22Rv1 (cell line): ENCODE measurements around the gene ARX.

Experiments
- H3K27ac ChIP-seq: fragments of 450-650 bp; 2 replicates; pipeline ENCODE4 v1.5.1; 2017
- ZFX ChIP-seq: fragments of 450-650 bp; IDR thresholded peaks from 2 replicates; pipeline ENCODE4 v1.6.1; 2017; ENCODE audit warnings: antibody characterized with exemption, borderline replicate concordance
- TF ChIP-seq, protein P1 (sequence below): fragments of 450-650 bp; IDR thresholded peaks from 2 replicates; pipeline ENCODE4 v1.5.1; 2017; ENCODE audit warnings: mild to moderate bottlenecking

Gene ARX

DNA sequence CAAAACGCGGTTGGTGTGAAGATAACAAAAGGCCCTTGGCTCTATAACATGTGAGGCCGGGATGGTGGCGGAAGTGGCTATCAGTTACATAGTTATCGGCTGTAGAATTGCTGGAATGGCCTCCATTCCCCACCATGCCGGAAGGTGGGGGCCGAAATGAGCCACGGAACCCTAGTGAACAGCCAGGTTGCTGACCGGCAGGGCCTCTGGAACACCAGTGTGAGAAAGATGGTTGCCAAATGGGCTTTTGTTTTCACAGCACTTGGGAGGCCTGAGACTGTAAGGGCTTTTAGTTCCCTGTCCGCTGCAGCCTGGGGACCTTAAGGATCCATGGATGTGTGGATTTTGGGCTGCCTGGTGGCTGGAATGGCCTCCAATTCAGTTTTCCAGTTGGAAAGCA, 23.3 kb upstream of the ARX start:
- no peak for TF ChIP-seq ZFX
- TF ChIP-seq, protein P1, sequence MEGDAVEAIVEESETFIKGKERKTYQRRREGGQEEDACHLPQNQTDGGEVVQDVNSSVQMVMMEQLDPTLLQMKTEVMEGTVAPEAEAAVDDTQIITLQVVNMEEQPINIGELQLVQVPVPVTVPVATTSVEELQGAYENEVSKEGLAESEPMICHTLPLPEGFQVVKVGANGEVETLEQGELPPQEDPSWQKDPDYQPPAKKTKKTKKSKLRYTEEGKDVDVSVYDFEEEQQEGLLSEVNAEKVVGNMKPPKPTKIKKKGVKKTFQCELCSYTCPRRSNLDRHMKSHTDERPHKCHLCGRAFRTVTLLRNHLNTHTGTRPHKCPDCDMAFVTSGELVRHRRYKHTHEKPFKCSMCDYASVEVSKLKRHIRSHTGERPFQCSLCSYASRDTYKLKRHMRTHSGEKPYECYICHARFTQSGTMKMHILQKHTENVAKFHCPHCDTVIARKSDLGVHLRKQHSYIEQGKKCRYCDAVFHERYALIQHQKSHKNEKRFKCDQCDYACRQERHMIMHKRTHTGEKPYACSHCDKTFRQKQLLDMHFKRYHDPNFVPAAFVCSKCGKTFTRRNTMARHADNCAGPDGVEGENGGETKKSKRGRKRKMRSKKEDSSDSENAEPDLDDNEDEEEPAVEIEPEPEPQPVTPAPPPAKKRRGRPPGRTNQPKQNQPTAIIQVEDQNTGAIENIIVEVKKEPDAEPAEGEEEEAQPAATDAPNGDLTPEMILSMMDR, result no peak
- H3K27ac ChIP-seq, result no peak overlapping the region

DNA sequence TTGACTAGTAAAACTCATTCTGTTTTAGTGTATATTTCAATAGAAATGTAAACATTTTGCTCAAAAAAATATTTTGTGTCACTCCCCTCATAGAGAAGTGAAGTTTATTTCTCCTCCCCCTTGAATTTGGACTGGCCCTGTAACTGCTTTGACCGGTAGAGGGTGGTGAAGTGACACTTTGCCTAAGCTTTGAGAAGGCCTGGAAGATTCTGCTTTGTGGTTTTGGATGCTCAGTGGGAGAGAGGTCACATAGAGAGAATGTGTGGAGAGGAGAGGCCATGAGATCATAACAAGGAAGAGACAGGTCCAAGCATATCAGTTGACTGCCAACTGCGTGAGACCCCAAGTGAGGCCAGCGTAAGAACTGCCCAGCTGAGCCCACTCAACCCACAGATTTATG, 19.1 kb upstream of the ARX start:
- H3K27ac ChIP-seq, result no peak overlapping the region
- TF ChIP-seq, protein P1, result no peak
- TF ChIP-seq ZFX, result no peak

DNA sequence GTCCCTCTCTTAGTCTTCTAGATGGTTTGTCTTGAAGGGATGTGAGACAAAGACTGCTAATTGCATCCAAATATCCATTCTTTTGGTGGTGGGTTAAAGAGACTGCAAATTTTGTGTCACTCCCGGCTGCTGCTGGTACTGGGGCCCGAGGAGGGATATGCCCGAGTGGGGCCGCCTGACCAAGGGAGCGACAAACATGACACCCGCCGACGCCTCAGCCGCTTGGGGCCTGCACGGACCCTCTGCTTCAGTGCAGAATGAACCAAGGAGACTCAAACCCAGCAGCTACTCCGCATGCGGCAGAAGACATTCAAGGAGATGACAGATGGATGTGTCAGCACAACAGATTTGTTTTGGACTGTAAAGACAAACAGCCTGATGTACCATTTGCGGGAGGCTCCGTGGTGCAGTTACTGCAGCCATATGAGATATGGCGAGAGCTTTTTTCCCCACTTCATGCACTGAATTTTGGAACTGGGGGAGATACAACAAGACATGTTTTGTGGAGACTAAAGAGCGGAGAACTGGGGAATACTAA, 13.6 kb upstream of the ARX start:
- TF ChIP-seq, protein P1, result no peak
- TF ChIP-seq ZFX, result no peak
- H3K27ac ChIP-seq, result no peak overlapping the region

DNA sequence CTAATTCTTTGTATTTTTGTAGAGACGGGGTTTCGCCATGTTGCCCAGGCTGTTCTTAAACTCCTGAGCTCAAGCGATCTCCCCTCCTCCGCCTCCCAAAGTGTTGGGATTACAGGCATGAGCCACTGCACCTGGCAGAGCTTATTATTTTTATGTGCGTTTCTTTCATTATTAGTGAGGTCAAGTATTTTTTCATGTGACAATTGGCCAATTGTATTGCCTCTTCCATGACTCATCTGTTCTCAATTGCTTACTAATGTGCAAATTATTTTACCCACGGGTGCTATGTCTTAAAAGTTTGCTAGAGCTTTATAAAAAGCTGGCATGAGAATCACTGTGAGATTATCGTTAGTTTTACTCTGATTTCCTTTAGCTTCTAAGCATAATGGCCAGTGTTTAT, 13.0 kb upstream of the ARX start:
- no peak for TF ChIP-seq ZFX
- TF ChIP-seq, protein P1, result no peak

DNA sequence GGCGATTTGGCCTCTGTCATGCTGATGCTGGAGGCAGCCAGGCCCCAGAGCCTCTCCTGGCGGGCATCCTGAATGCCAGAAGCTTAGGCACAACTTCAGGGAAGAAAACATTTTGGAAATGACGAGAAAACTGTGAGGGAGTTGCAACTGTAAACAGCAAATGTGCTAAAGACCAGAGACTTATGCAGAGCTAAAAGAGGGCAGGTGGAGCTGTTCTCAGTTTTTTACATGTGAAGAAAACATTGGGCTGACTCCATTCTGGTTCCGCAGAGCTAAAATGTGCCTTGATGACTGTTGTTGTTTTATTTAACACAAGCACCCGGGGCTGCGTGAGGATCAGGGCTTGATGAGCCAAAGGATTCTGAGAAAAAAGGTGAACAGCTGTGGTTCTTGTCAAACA, 10.8 kb upstream of the ARX start:
- no peak for TF ChIP-seq ZFX
- TF ChIP-seq, protein P1, result no peak
- H3K27ac ChIP-seq, result no peak overlapping the region

More for the DNA sequence above, 13.0 kb upstream of the ARX start:
- H3K27ac ChIP-seq, result no peak overlapping the region

DNA sequence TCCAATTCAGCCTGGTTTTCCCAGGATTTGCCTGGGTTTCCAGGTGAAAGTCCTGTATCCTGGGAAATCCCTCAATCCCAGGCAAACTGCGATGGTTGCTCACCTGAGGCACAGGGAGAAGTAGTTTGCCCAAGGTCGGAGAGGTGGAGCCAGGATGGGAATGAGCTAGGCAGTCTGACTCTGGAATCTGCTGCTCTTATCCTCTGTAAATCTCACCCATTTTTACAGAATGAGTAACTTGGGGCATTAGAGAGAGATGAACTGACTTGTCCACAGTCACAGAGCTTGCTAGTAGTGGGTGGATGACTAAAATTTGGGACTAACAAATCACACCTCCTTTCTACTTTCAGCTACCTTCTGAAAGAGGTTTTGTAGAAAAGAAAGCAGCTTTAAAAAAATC, 9.8 kb upstream of the ARX start:
- no peak for TF ChIP-seq ZFX
- TF ChIP-seq, protein P1, result no peak
- H3K27ac ChIP-seq, result no peak overlapping the region

DNA sequence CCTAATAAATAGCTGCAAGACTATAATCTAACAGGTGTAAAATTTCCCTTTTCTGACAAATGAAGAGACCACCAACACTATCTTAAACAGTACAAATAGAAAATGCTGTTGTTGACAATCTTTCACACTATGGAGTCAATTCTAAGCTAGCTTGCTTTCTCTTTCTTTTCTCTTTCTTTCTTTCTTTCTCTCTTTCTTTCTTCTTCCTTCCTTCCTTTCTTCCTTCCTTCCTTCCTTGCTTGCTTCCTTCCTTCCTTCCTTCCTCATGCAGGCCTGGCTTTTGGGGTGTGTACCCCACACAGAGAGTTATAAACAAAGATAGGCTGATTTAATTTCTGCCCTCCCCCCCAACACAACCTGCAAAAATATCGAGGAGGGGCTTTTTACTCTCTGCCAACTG, 8.1 kb upstream of the ARX start:
- TF ChIP-seq, protein P1, result no peak
- TF ChIP-seq ZFX, result no peak

More for the DNA sequence above, 8.1 kb upstream of the ARX start:
- no peak overlapping the region for H3K27ac ChIP-seq
